CD4-positive, alpha-beta T cell treated with Interleukin-17A for 1 hour (primary cell): Measurements from ENCODE around the gene PARVG.

Source experiments
- DNase-seq: peaks from one replicate; pipeline ENCODE4 v3.0.0-alpha.2; 2020

PARVG gene

DNA sequence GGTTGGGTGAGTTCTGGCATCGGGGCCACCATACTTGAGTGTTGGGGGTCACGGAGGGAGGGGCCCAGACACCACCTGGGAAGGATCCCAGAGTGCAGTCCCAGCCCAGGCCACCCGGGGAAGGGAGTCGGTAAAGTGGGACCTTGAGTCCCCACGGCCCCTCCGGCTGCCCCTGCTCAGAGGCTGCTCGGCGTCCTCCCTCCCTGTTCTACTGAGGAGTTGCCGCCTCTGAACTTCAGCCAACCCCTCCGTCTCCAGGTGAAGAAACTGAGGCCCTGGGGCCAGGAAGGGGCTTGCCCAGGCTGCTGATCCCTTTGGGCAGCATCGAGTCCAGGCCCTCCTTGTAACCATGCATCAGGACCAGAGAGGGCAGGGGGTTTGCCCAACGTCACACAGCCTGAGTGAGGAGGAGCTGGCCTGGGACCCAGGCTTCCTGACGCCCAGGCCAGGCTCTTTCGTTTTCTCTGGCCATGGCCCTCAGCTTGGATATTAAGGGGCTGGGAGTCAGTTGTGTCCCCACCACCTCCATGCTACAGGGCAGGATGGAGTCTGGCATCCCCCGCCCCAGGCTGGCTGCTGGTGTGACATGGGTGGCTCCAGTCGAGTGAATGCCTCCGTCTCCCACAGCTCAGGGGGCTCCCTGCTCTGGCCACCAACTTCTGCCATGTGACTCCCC, 1.3 kb downstream of the PARVG start:
- DNase-seq = no peak

DNA sequence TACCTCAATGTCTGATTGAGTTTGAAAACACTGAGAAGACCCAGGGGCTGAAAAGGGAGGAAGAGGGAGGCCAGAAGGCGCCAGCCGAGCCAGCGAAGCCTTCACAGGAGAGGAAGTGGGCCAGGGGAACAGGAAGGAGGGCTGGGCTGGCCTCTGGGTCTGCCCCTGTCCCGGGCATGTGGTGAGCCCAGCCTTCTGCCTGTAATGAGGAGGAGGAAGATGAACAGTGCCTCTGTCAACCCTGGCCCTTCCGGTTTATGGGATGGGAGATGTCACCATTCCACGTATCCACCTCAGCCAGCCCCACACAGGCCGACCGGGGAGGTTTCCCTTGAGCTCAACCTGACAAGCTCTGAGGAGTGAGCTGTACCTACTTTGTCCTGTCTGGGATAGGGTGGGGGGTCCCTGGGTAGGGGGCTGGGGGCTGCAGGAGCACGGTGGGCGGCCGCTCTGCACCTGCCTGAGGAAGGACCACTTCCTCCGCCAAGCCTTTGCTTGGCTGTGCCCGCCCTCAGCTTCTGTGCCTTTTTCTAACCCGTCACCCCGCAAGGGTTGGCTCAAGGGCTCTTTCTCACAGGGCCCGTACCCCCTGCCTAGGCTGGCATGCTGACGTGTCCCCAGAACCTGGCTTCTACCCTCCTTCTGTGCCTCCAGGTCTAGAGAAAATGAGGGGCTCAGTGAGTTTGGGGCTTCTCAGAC, 2.0 kb downstream of the PARVG start:
- peak; percentile 58 for DNase-seq

DNA sequence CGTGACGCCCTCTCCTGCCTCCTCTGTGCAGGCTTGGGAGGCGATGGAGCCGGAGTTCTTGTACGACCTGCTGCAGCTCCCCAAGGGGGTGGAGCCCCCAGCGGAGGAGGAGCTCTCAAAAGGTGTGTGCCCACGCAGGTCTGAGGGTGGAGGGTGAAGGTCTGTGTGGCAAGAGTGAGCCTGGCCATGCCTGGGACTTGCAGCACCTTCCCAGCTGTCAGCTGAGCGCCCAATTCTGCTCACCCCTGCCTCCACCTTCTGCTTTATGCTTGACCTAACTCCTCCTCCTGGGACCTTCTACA, 2.5 kb downstream of the PARVG start:
- no peak for DNase-seq

DNA sequence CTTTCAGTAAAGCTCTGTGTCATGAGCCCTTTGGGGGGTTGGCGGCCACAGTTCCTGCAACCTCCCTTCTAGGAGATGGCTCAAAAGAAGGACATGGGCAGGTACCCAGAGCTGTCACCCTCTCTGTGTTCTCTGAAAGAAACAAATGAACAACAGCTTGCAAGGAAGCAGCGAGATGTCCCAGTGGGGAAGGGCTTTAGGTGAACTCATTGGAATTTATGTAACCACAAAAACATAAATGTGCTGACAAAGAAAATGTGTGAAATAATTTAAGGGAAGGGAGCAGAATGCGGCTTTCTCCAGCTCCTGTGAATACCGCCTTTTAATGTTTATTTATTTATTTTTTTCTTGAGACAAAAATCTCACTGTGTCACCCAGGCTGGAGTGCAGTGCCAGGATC, 3.3 kb downstream of the PARVG start:
- DNase-seq = no peak

DNA sequence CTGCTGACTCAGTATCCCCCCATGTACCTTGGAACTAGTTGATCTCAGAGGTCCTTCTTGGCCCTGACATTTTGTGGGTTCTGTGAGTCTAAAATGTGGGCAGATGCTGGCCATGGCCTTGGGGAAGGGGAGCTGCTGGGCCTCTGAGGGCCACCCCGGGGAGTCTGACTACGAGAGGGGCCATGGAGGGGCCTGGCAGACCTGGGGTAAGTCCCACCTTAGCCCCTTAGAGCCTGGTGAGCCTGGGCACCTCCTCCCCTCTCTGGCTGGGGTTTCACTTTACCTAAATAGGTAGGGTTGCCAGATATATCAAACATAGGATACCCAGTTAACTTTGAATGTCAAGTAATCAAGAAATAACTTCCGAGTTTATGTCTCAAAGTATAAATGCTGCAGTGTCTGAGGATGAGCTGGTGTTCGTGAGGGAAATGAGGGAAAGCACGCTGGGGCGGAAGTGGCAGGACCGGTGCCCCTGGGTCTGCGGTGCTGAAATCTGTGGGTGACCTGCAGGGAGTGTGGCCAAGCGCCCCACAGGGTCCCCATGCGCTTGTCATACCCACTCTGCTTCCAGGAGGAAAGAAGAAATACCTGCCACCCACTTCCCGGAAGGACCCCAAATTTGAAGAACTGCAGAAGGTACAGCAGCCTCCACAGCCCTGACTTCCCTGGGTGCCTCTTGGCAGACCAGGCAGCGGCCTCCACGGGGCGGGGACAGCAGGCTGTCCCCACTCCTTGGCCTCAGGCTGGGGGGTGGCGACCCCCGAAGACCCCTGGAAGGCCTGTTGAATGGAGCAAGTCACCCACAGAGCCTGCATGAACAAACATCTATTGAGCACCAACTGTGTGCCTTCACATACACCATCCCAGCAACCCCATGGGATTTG, 4.8 kb downstream of the PARVG start:
- no peak for DNase-seq

DNA sequence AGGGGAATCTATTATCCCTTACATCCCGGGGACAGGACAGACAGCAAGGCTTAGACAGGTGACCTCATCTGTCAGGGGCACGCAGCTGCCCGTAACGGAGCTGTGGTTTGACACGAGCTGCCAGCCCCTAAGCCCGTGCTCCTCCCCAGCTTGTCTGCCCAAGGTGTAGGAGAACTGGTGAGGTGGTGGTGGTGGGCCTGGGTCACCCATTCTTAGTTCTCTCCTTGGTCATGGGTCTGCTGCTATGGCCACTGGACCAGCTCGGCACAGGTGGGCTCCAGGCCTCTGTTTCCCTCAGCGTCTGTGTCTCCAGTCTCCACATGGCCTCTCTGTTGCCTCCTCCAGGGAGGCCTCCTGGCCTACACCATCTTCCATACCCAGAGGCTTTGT, 5.4 kb downstream of the PARVG start:
- DNase-seq = no peak

DNA sequence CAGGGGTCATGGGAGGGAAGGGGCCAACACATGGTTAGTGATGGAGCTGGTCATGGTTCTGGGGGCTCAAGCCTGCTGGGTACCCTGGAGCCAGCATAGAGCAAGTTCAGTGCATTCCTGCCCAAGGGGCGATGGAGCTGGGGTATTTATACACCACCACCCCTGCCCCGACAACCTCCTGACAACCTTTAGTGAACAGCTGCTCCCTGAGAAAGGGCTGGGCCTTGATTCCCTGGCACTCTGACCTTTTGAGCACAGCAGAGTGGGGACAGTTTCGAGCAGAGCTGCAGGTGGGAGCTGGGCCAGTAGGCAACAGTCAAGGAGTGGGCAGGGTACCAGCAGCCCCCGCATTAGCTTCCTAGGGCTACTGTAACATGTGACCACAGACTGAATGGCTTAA, 6.0 kb downstream of the PARVG start:
- DNase-seq = no peak

DNA sequence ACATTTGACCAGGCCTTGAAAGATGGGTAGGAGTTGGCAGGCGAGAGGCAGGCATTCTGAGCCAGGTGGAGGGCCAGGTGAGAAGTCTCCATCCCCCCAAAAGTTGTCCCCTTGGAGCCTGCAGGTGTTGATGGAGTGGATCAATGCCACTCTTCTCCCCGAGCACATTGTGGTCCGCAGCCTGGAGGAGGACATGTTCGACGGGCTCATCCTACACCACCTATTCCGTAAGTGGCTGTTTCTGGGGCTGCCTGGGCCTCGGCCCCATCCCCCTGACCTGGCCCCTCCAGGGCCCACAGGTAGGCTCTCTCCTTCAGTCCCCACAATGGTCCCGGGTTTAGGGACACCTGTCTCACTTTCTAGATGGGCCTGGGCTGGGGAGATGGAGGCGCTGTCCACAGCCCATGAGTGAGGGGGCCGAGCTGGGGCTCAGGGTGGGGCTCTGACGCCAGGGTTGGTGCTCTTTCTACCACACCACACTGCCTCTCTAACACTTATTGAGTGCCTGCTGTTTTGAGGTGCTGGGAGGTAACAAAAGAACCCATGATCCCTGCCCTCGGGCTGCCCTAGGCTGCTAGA, 7.0 kb downstream of the PARVG start:
- no peak for DNase-seq

DNA sequence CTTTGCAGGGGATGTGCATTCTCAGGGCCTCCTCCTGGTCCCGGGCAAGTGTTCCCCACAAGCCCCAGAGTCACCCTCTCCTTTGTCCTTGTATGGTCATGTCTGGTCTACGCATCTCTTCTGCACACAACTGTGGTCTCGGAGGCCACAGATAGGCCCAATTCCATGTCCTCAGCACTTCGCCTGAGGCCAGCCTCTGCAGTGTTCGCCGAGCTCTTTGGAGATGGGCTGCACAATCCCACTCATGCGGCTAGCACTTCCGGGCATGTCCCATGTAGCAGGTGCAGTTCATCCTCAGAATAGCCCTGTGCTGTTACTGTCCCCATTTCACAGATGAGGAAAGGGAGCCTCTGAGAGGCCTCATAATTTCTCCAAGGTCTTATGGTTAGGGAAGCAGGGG, 7.6 kb downstream of the PARVG start:
- no peak for DNase-seq

DNA sequence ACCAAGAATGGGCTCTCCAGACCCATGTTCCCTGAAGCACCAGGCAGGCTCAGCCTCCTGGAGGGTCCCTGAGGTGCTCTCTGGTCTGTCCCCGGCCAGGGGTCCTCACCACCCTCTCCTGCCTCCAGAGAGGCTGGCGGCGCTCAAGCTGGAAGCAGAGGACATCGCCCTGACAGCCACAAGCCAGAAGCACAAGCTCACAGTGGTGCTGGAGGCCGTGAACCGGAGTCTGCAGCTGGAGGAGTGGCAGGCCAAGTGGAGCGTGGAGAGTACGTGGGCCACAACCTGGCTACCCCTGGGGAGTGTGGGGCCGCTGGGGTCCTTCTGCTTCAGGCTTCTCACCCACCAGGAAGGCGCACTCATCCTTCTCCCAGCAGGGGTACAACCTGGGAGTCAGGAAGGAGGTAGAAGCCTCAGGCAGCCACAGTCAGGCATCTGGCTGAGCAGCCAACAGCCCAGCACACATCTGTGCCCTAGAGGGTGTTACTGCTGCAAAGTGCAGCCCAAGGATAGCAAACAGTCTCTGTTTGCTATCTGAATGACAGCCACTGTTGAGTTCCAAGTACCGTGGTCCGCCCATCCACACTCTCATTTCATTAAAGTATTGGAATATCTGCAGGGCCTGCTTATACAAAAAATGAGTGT, 8.4 kb downstream of the PARVG start:
- DNase-seq = no peak

DNA sequence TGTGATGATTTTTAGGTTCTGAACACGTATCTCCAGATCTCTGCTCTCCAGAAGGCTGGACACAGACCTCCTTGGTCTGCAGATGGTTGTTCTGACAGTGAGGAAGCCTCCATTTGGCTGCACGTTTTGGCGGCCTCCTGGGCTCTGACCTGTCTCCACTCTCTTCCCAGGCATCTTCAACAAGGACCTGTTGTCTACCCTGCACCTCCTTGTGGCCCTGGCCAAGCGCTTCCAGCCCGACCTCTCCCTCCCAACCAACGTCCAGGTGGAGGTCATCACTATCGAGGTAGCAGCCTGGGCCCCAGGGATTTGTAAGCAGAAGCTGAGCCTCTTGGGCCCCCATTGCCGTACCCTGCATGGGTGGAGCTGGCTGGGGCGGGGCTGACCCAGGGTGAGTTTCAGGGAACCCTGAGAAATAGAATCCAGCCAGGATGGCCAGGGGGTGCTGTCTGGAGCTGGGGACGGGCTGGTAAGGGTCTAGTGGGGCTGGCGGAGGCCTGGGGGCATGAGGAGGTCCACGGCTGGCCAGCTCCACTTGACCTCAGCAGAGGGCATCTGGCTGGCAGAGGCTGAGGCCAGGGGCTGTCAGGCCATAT, 9.8 kb downstream of the PARVG start:
- DNase-seq = no peak

DNA sequence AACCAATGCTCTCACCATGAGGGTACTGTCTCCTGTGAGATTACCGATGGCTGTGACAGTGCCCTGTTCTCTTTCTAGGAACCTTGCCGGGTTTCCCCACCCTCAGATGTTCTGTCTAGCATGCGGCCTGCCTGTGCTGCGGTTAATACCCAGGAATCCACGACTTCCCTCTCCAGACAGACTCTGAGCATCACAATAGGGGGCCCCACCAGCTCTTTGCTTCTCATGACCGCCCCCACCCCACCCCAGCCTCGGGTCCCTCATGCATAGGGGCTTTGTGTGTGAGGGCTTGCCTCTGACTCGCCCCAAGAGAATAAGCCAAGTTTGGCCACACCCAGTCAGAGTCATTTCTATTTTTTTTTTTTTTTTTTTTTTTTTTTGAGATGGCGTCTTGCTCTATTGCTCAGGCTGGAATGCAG, 10.3 kb downstream of the PARVG start:
- peak; percentile 26 for DNase-seq

DNA sequence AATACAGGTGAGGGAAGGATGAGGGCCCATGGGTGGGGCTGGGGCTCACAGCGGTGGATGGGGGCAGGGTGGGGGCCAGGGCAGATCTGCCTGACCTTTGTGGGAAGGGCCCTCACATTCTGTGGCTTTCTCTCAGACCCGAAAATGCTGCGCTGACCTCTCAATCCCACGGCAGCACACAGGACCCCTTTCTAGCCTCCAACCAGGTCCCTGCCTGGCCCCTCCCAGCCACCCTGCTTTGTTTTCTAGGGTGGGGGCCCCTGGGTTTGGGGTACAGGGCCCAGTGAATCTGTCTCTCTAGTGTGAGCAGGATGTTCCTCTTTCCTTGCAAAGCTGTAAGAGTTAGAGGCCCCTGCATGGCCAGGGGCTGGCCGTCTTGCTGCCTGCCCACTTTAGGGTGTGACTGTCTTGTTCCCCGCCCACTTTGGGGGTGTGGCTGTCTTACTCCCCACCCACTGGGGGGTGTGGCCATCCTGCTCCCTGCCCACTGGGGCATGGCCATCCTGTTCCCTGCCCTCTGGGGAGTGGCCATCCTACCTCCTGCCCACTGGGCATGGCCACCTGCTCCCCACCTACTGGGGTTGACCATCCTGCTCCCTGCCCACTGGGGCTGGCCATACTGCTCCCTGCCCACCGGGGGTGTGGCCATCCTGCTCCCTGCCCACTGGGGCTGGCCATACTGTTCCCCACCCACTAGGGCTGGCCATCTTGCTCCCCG, 11.5 kb downstream of the PARVG start:
- peak; percentile 54 for DNase-seq

DNA sequence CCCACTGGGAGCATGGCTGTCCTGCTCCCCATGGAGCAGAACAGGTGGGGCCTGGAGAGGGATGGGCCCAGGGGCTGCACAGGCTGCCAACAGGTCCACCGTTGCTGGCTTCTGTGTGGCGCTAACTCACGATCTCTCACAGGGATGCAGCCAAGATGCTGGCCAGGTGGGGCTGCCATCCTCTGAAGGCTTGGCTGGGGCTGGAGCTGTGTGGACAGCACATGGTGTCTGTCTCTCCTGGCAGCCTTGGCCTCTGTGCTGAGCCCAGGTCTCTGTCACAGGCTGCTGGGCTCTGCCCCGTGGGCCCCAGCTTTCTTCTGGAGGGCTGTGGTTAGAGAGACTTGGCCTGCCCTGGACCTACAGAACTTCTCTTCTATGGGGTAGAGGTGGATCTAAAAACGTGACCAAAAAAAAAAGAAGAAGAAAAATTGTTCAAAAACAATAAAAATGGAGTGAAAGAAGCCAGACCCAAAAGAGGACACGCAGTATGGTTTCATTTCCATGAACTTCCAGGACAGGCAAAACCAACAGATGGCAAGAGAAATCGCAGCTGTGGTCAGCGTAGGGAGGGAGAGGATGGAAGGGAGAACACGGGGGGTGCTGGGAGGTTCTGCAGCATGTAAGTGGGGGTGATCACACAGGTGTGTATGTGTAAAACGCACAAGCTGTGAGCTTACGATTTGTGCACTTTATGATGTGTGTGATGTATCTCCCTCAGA, 12.2 kb downstream of the PARVG start:
- no peak for DNase-seq

DNA sequence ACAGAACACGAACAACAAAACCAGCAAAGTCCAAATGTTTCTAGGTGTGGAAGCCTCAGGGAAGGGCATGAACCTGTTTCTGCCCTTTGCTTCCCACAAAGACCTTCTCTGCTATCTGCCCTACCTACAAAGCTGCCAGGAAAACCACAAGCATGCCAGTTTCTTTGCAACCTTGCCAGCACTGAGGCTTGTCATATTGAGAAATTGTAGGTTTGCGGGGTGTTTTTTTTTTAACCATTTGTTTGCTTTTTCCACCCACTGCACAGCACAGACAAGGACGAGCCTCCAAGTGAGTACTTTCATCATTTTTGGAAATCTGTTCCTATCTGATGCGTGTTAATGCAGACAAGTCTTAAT, 12.8 kb downstream of the PARVG start:
- peak; percentile 5 for DNase-seq

DNA sequence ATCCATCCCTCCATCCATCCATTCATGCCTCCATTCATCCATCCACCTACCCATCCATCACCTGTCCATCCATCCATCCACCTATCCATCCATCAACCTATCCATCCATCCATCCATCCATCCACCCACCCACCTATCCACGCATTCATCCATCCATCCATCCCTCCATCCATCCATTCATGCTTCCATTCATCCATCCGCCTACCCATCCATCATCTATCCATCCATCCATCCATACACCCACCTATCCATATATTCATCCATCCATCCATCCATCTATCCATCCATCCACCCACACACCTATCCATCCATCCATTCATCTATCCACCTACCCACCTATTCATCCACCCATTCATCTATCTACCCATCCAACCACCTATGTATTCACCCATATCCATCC, 13.8 kb downstream of the PARVG start:
- DNase-seq = no peak

DNA sequence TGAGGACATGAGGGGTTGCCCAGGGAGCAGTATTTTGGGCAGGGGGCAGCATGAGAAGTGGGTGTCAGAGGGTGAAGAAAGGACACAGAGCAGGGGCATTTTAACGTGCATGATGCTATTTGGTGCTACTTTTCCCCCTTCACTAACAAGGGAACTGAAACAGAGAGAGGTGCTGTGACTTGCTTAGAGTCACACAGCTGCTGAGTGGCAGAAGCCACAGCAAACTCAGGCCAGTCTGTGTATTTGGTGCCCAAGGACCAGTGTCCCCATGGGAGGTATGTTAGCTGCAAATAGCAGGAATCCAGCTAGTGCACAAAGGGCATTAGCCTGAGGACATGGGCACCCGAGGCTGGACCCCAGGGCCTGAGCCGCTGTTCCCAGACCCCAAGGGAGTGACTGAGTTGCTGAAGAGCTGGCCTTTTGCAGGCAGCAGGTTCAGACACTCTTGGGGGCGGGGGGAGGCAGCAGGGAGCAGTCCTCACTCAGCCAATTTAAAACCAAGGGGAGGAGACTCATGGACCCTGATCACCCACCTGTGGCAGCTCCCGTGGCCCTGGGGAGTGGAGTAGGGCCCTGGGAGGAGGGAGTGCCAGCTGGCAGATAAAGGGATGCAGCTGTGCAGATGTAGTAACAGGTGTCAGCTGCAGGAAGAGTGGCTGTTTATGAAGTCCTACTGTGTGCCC, 14.6 kb downstream of the PARVG start:
- DNase-seq = no peak

DNA sequence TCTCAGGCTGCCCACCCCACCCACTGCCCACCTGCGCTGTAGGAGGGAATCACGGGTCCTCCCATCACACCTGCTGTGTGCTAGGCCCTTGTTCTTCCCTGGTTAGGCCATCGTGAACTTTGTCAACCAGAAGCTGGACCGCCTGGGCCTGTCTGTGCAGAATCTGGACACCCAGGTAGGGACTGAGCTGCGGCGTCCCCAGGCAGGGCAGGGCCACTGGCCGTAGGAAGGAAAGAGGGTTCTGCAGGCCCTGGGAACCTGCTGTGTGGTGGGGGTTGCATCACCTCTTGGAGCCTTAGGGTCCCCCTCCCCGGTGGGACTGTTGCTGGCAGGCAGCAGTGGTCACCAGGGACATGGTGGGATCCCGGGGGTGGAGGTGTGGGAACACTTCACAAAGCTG, 15.5 kb downstream of the PARVG start:
- DNase-seq = no peak

DNA sequence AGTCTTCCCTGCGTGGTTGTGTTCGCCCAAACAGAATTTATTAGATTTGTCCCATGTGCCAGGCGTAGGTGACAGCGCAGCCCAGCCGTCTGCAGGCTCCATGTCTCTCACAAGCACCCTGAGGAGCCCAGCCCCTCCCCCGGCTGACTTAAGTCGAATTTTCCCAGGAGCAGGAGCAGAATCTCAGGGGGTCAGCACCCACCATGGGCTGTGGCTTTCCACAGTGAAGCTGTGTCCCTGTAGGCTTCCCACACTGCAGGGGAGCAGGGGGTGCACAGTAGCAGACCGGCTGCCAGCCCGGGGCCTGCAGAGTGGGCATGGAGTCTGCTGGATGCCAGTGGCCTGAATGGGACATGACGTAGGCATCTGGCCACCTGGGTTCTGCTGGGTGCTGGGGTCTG, 16.0 kb downstream of the PARVG start:
- no peak for DNase-seq

DNA sequence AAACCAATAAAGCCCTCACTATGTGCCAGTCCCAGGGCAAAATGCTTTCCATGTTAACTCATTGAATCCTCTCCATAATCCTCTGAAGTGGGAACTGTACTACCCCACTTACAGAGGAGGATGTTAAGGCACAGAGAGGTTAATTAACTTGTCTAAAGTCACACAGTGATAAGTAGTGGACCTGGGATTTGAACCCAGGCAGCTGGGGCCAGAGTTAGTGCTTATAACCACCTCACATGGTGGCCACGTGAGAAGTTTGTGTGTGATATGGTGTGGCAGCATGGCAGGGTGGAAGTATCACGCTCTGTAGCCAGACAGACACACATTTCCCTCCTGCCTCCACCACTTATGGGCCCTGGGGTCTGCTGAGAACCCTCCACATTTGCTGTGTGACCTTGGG, 16.5 kb downstream of the PARVG start:
- no peak for DNase-seq

DNA sequence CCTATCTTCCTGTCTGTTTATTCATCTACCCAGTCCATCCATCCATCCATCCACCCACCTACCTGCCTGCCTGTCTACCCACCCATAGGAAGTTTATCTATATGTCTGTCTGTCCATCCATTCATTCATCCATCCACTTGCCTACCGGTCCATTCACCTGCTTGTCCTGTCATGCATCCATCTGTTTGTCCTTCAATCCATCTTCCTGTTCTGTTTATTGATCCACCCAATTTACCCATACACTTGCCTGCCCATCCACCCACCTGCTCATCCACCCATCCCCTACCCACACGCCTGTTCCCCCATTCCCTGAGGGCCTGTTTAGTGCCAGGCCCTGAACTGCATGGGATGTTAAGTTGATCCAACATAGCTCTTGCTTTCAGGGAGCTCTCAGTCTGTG, 18.4 kb downstream of the PARVG start:
- DNase-seq = no peak
